ENCODE measurements around the gene BPIFB1. TPM values are rescaled to one million over a fixed set of nuclear protein-coding genes. Genes with fewer than 3 reads are reported as not detected.

Gene BPIFB1
- total and polyA plus RNA-seq, 4 donors, result 0.05 to 0.13 TPM; not detected in 2

- intact Hi-C loops (cut with DNase I), result no loop called here
- no peak for DNase-seq
- ATAC-seq (ENCODE audit: low FRiP score), result no peak
- WGBS, 2 donors, result 65 to 76% methylated on average over 4 of the region's 4 CpGs
- Histone ChIP-seq H3K27ac (ENCODE audit: low read depth in 1 of 2, low read length in 2 of 2) (no peak overlapping the region), H3K27me3 (ENCODE audit: control insufficient read depth in 1 of 2, insufficient read depth in 2 of 2, low read length in 1 of 2) (peaks cover 0 to 2% of the 10 kb centered on the region in 2 donors), H3K4me3 (ENCODE audit: low read length in 2 of 2) (no peak overlapping the region), H3K36me3 (ENCODE audit: control insufficient read depth in 1 of 2, insufficient read depth in 2 of 2, low read length in 1 of 2) (no peaks in the 10 kb centered on the region), H3K9me3 (ENCODE audit: control insufficient read depth, low read length) (peaks cover 5% of the 10 kb centered on the region), H3K4me1 (ENCODE audit: control insufficient read depth in 1 of 2, insufficient read depth in 2 of 2, low read length in 2 of 2) (no peaks in the 10 kb centered on the region)
Measured at GRCh38 chr20:33261465-33261864, 21.5 kb upstream of the BPIFB1 start.

DNA sequence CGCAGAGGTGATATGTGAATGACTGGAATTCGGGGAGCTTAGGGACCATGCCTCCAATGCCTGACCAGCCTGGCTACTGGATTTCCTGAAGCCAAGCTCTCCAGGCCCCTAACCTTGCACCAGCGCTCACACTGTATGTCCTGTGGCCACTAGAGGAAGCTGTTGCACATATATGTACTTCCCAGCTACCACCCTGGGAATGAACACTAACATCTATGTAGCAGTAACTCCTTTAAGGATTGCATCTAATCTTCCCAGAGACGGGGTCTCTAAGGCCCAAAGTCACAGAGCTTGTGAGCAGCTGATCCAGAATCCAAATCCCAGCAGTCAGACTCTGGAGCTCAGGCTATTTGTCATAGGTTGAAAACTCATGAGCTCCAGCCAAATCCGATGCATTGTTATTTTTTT, 20.4 kb upstream of the BPIFB1 start:
- H3K9me3 ChIP-seq (ENCODE audit: control insufficient read depth, low read length), result peaks cover 6% of the 10 kb centered on the region
- peaks cover 0 to 2% of the 10 kb centered on the region in 2 donors for H3K27me3 ChIP-seq (ENCODE audit: control insufficient read depth in 1 of 2, insufficient read depth in 2 of 2, low read length in 1 of 2)
- intact Hi-C loops (cut with DNase I), result no loop called here
- H3K4me1 ChIP-seq (ENCODE audit: control insufficient read depth in 1 of 2, insufficient read depth in 2 of 2, low read length in 2 of 2), result no peaks in the 10 kb centered on the region
- no peaks in the 10 kb centered on the region for H3K36me3 ChIP-seq (ENCODE audit: control insufficient read depth in 1 of 2, insufficient read depth in 2 of 2, low read length in 1 of 2)
- H3K4me3 ChIP-seq (ENCODE audit: low read length in 2 of 2), result no peak overlapping the region
- WGBS, 2 donors, result 19 to 21% methylated on average over 5 of the region's 5 CpGs
- H3K27ac ChIP-seq (ENCODE audit: low read depth in 1 of 2, low read length in 2 of 2), result no peak overlapping the region
- ATAC-seq (ENCODE audit: low FRiP score) (no peak), DNase-seq (no peak)

GRCh38 chr20:33263784-33264183, 19.2 kb upstream of the BPIFB1 start:
- ATAC-seq (ENCODE audit: low FRiP score), result no peak
- no peaks in the 10 kb centered on the region for H3K4me1 ChIP-seq (ENCODE audit: control insufficient read depth in 1 of 2, insufficient read depth in 2 of 2, low read length in 2 of 2)
- H3K9me3 ChIP-seq (ENCODE audit: control insufficient read depth, low read length), result peaks cover 7% of the 10 kb centered on the region
- intact Hi-C loops (cut with DNase I), result no loop called here
- peaks cover 0 to 2% of the 10 kb centered on the region in 2 donors for H3K27me3 ChIP-seq (ENCODE audit: control insufficient read depth in 1 of 2, insufficient read depth in 2 of 2, low read length in 1 of 2)
- no peak overlapping the region for H3K27ac ChIP-seq (ENCODE audit: low read depth in 1 of 2, low read length in 2 of 2)
- no peak for DNase-seq
- H3K36me3 ChIP-seq (ENCODE audit: control insufficient read depth in 1 of 2, insufficient read depth in 2 of 2, low read length in 1 of 2), result no peaks in the 10 kb centered on the region
- no peak overlapping the region for H3K4me3 ChIP-seq (ENCODE audit: low read length in 2 of 2)
- 62 to 73% methylated on average over 5 of the region's 5 CpGs for WGBS, 2 donors

DNA sequence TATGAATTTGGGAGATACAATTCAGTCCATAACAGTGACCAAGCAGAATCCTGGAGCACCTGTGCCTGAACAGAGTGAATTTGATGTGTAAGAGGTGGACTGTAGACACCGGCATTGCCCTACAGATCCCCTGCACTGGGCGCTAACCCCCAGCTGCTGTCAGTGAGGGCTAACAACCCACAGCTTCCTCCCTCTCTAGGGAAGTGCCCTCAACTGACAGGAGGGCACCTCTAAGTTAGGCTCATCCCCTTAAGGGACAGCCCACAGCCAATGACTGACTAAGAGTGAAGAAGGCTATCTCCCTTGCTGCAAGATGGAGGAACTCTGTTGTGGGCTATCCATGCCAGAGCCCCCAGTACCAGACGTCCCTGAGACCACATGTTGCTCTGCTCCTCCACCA, 15.3 kb upstream of the BPIFB1 start:
- no peaks in the 10 kb centered on the region for H3K36me3 ChIP-seq (ENCODE audit: control insufficient read depth in 1 of 2, insufficient read depth in 2 of 2, low read length in 1 of 2)
- H3K4me1 ChIP-seq (ENCODE audit: control insufficient read depth in 1 of 2, insufficient read depth in 2 of 2, low read length in 2 of 2), result no peaks in the 10 kb centered on the region
- intact Hi-C loops (cut with DNase I), result no loop called here
- H3K27me3 ChIP-seq (ENCODE audit: control insufficient read depth in 1 of 2, insufficient read depth in 2 of 2, low read length in 1 of 2), result no peaks in the 10 kb centered on the region
- WGBS, 2 donors, result 56 to 60% methylated on average over 3 of the region's 3 CpGs
- DNase-seq (peak in 1 of 2 donors; percentile 5), ATAC-seq (ENCODE audit: low FRiP score) (no peak)
- no peak overlapping the region for H3K4me3 ChIP-seq (ENCODE audit: low read length in 2 of 2)
- H3K9me3 ChIP-seq (ENCODE audit: control insufficient read depth, low read length), result peaks cover 2% of the 10 kb centered on the region
- H3K27ac ChIP-seq (ENCODE audit: low read depth in 1 of 2, low read length in 2 of 2), result no peak overlapping the region

- Histone ChIP-seq H3K27ac (ENCODE audit: low read depth in 1 of 2, low read length in 2 of 2) (no peak overlapping the region), H3K4me1 (ENCODE audit: control insufficient read depth in 1 of 2, insufficient read depth in 2 of 2, low read length in 2 of 2) (no peaks in the 10 kb centered on the region), H3K4me3 (ENCODE audit: low read length in 2 of 2) (no peak overlapping the region), H3K36me3 (ENCODE audit: control insufficient read depth in 1 of 2, insufficient read depth in 2 of 2, low read length in 1 of 2) (no peaks in the 10 kb centered on the region), H3K9me3 (ENCODE audit: control insufficient read depth, low read length) (peaks cover 2% of the 10 kb centered on the region), H3K27me3 (ENCODE audit: control insufficient read depth in 1 of 2, insufficient read depth in 2 of 2, low read length in 1 of 2) (no peaks in the 10 kb centered on the region)
- DNase-seq (peak in 1 of 2 donors; percentile 42), ATAC-seq (ENCODE audit: low FRiP score) (no peak)
- 85 to 87% methylated on average over 10 of the region's 10 CpGs for WGBS, 2 donors
- intact Hi-C loops (cut with DNase I), result no loop called here
Measured at GRCh38 chr20:33272155-33272873, 10.7 kb upstream of the BPIFB1 start.

DNA sequence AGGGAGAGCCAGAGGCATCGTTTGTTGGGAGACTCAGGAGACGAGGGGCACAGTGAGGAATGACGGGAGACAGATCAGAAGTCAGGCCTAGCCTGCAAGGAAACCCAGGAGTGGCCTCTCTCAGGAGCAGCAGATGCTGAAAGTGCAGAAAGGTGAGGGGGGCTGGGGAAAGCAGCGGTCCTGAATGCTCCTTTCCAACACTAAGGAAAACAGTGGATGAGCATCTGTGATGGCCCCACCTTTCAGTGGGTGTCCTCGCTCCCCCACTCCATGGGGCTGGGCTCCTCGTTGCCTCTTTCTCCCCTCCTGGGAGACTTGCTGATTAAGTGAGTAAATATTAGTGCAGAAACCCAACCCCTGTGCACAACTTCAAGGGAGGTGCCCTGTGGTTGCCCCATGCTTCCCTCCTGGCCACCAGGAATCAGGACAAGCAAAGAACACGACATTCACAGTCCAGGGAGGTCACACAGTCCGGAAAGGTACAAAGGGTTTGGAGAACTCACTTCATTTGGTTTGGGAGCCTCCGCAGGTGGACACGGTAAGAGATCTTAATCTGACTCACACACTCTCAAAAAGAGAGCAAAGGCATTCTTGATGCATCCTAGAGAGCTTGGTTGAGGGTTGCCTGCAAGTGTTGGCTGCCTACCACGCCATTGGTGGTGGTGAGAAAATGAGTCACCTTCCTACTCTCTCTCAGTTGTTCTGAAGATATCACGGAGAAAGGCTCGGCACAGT, 9.7 kb upstream of the BPIFB1 start:
- WGBS, 2 donors, result 58% methylated on average over 13 of the region's 13 CpGs
- no peak for ATAC-seq (ENCODE audit: low FRiP score)
- Histone ChIP-seq H3K27ac (ENCODE audit: low read depth in 1 of 2, low read length in 2 of 2) (no peak overlapping the region), H3K27me3 (ENCODE audit: control insufficient read depth in 1 of 2, insufficient read depth in 2 of 2, low read length in 1 of 2) (no peaks in the 10 kb centered on the region), H3K4me1 (ENCODE audit: control insufficient read depth in 1 of 2, insufficient read depth in 2 of 2, low read length in 2 of 2) (no peaks in the 10 kb centered on the region), H3K9me3 (ENCODE audit: control insufficient read depth, low read length) (no peaks in the 10 kb centered on the region), H3K36me3 (ENCODE audit: control insufficient read depth in 1 of 2, insufficient read depth in 2 of 2, low read length in 1 of 2) (no peaks in the 10 kb centered on the region), H3K4me3 (ENCODE audit: low read length in 2 of 2) (no peak overlapping the region)
- no peak for DNase-seq
- intact Hi-C loops (cut with DNase I), result no loop called here

GRCh38 chr20:33275215-33275614, 7.8 kb upstream of the BPIFB1 start:
- intact Hi-C loops (cut with DNase I), result no loop called here
- H3K36me3 ChIP-seq (ENCODE audit: control insufficient read depth in 1 of 2, insufficient read depth in 2 of 2, low read length in 1 of 2), result no peaks in the 10 kb centered on the region
- no peak overlapping the region for H3K4me3 ChIP-seq (ENCODE audit: low read length in 2 of 2)
- no peaks in the 10 kb centered on the region for H3K4me1 ChIP-seq (ENCODE audit: control insufficient read depth in 1 of 2, insufficient read depth in 2 of 2, low read length in 2 of 2)
- ATAC-seq (ENCODE audit: low FRiP score) (no peak), DNase-seq (no peak)
- no peak overlapping the region for H3K27ac ChIP-seq (ENCODE audit: low read depth in 1 of 2, low read length in 2 of 2)
- H3K27me3 ChIP-seq (ENCODE audit: control insufficient read depth in 1 of 2, insufficient read depth in 2 of 2, low read length in 1 of 2), result no peaks in the 10 kb centered on the region
- 46 to 65% methylated on average over 8 of the region's 8 CpGs for WGBS, 2 donors
- H3K9me3 ChIP-seq (ENCODE audit: control insufficient read depth, low read length), result no peaks in the 10 kb centered on the region

- no peaks in the 10 kb centered on the region for H3K27me3 ChIP-seq (ENCODE audit: control insufficient read depth in 1 of 2, insufficient read depth in 2 of 2, low read length in 1 of 2)
- H3K27ac ChIP-seq (ENCODE audit: low read depth in 1 of 2, low read length in 2 of 2), result no peak overlapping the region
- H3K4me1 ChIP-seq (ENCODE audit: control insufficient read depth in 1 of 2, insufficient read depth in 2 of 2, low read length in 2 of 2), result no peaks in the 10 kb centered on the region
- intact Hi-C loops (cut with DNase I), result no loop called here
- H3K9me3 ChIP-seq (ENCODE audit: control insufficient read depth, low read length), result no peaks in the 10 kb centered on the region
- H3K36me3 ChIP-seq (ENCODE audit: control insufficient read depth in 1 of 2, insufficient read depth in 2 of 2, low read length in 1 of 2), result no peaks in the 10 kb centered on the region
- ATAC-seq (ENCODE audit: low FRiP score), result no peak
- peak in 1 of 2 donors; percentile 22 for DNase-seq
- WGBS, 2 donors, result 61 to 65% methylated on average over 3 of the region's 3 CpGs
- H3K4me3 ChIP-seq (ENCODE audit: low read length in 2 of 2), result no peak overlapping the region
Measured at GRCh38 chr20:33275871-33276270, 7.1 kb upstream of the BPIFB1 start.

Data from aorta (tissue), 5 donors.